CD8-positive, alpha-beta memory T cell (primary cell): Measurements from ENCODE around the gene ALX4. TPM values are rescaled to one million over a fixed set of nuclear protein-coding genes. Genes with fewer than 3 reads are reported as not detected.

Experiments used
- CTCF ChIA-PET: fragments of 350-600 bp; sonication (Branson Sonifier 250); formaldehyde crosslinking; loops from one replicate; lab custom pipeline; 2021; ENCODE audit warnings: antibody characterized with exemption; lab: Charles Lee
- POLR2A ChIA-PET: fragments of 350-600 bp; sonication (Branson Sonifier 250); formaldehyde crosslinking; loops from one replicate; lab custom pipeline; 2021; ENCODE audit warnings: antibody characterized with exemption; lab: Charles Lee
- DNase-seq, 5 donors: peaks; one replicate each; pipeline versions ENCODE4 v3.0.0 to v3.0.0-alpha.2; 2020 to 2022; ENCODE audit warnings: mixed read lengths in 1 of 5
- H3K27ac ChIP-seq: one replicate; pipeline ENCODE4 v1.7.0; 2013; ENCODE audit warnings: low read depth, mild to moderate bottlenecking, low read length, moderate library complexity
- H3K27me3 ChIP-seq: 2 replicates; pipeline ENCODE4 v1.7.0; 2013; ENCODE audit warnings: low read length, mild to moderate bottlenecking; ENCODE audit not compliant: insufficient read depth, poor library complexity, severe bottlenecking
- H3K36me3 ChIP-seq: 2 replicates; pipeline ENCODE4 v1.7.0; 2013; ENCODE audit warnings: mild to moderate bottlenecking, low read length, moderate library complexity; ENCODE audit not compliant: insufficient read depth
- H3K4me1 ChIP-seq: 2 replicates; pipeline ENCODE4 v1.7.0; 2013; ENCODE audit warnings: mild to moderate bottlenecking, low read length, moderate library complexity; ENCODE audit not compliant: insufficient read depth
- H3K4me3 ChIP-seq: 2 replicates; pipeline ENCODE4 v1.7.0; 2013; ENCODE audit warnings: mild to moderate bottlenecking, low read length
- H3K9me3 ChIP-seq: 2 replicates; pipeline ENCODE4 v1.7.0; 2013; ENCODE audit warnings: mild to moderate bottlenecking, low read length
- H3K27ac Mint-ChIP-seq, 8 donors: one replicate each; pipeline ENCODE4 v1.8.0; 2020 to 2021; ENCODE audit warnings: mixed read lengths in 8 of 8, mild to moderate bottlenecking in 6 of 8, inconsistent platforms in 3 of 8, moderate library complexity in 3 of 8
- H3K27me3 Mint-ChIP-seq, 2 donors: one replicate each; pipeline ENCODE4 v1.8.0; 2020 to 2021; ENCODE audit warnings: mixed read lengths in 2 of 2, mild to moderate bottlenecking in 1 of 2, moderate library complexity in 1 of 2
- H3K36me3 Mint-ChIP-seq, 3 donors: one replicate each; pipeline ENCODE4 v1.8.0; 2020 to 2021; ENCODE audit warnings: mixed read lengths in 3 of 3, inconsistent platforms in 1 of 3, mild to moderate bottlenecking in 1 of 3
- H3K4me1 Mint-ChIP-seq, 3 donors: one replicate each; pipeline ENCODE4 v1.8.0; 2020 to 2021; ENCODE audit warnings: mixed read lengths in 3 of 3, inconsistent platforms in 1 of 3, mild to moderate bottlenecking in 1 of 3
- H3K4me3 Mint-ChIP-seq, 7 donors: one replicate each; pipeline ENCODE4 v1.8.0; 2020 to 2021; ENCODE audit warnings: mixed read lengths in 7 of 7, mild to moderate bottlenecking in 6 of 7, moderate library complexity in 4 of 7, inconsistent platforms in 2 of 7
- H3K9me3 Mint-ChIP-seq, 5 donors: one replicate each; pipeline ENCODE4 v1.8.0; 2020 to 2022; ENCODE audit warnings: mixed read lengths in 5 of 5, mild to moderate bottlenecking in 3 of 5, moderate library complexity in 2 of 5, inconsistent platforms in 1 of 5
- polyA plus RNA-seq: library from polyadenylated mRNA; unstranded; fragments of 300-500 nt; fragmentation: Illumina TruSeq; gene quantifications from one replicate; pipeline ENCODE4 v1.2.3, GENCODE V29; 2021
- total RNA-seq, 2 experiments: library from RNA; stranded (reverse); gene quantifications; one replicate each; pipeline ENCODE4 v1.2.3, GENCODE V29; 2021

Gene ALX4
- total and polyA plus RNA-seq, 3 experiments from 2014 or later = not detected

DNA sequence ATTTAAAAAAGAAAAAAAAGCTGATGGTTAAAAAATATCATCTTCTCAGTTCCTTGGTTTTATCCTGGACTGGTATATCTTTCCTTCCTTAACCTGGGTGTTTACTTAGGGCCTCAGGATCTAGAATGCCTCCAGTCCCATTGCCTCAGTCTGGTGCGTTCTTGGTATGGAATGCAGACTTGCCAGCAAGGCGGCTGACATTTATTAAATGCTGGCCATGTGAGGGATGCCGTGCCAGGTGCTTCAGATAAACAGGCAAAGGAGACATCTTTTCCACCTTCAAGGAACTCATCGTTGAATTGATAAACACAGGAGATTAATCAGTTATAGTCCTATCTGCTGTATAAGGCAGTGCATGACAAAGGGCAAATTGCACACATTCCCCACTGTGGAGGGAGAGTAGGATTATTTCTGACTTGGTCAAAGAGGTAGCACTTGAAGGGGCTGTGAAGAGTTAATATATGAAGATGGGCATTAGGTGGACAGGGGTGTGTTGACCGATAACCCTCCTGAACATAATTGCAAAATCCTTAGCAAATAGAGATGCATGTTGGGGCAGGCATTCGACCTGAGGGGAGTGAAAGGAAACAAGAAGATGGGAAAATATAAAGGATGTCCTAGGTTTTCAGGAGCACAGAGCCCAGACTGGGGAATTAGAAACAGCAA lies 54.4 kb downstream of the ALX4 start:
- ChIA-PET POLR2A (no interaction called here), CTCF (no interaction called here)
- H3K9me3 ChIP-seq = peaks cover 11% of the 10 kb centered on the region
- peaks cover 38 to 43% (median 40%) of the 10 kb centered on the region in 3 donors for H3K4me1 Mint-ChIP-seq
- H3K36me3 ChIP-seq = no peaks in the 10 kb centered on the region
- H3K4me1 ChIP-seq = peaks cover 27% of the 10 kb centered on the region
- peaks cover 10 to 27% (median 13%) of the 10 kb centered on the region in 3 donors for H3K36me3 Mint-ChIP-seq
- H3K27ac Mint-ChIP-seq = peak overlapping the region in 1 of 8 donors; percentile 5
- no peak for DNase-seq
- H3K4me3 Mint-ChIP-seq = no peak overlapping the region
- no peaks in the 10 kb centered on the region for H3K27me3 Mint-ChIP-seq
- no peak overlapping the region for H3K27ac ChIP-seq
- H3K9me3 Mint-ChIP-seq = peaks cover 0 to 29% (median 23%) of the 10 kb centered on the region in 5 donors
- no peak overlapping the region for H3K4me3 ChIP-seq
- no peaks in the 10 kb centered on the region for H3K27me3 ChIP-seq

DNA sequence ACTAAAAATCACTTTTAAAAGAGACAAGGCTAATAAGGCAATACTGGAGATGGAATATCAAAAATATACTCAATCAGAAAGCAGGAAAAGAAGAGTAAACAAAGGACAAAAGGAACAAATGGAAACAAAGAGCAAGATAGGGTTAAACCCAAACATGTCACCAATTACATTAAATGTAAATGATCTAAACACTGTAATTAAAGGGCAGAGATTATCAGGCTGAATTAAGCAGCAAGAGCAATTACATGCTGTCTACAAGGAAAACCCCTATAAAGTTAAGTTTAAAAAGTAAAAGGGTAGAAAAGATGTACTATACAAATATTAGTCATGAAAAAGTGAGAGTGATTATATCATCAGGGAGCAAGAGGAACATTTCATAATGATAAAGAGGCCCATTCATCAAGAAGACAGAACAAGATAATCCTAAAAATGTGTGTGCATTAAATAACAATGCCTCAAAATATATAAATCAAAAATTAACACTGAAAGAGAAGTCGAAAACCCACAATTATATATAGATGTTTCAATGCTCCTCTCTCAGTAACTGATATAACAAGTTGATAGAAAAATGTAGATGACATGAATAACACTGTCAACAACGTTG lies 56.8 kb downstream of the ALX4 start:
- H3K36me3 Mint-ChIP-seq = peaks cover 18 to 45% (median 30%) of the 10 kb centered on the region in 3 donors
- CTCF ChIA-PET = no interaction called here

GRCh38 chr11:44250421-44250820 lies 59.5 kb downstream of the ALX4 start:
- Histone ChIP-seq H3K4me1 (no peaks in the 10 kb centered on the region), H3K9me3 (peaks cover 11% of the 10 kb centered on the region), H3K27me3 (no peaks in the 10 kb centered on the region), H3K4me3 (no peak overlapping the region), H3K36me3 (no peaks in the 10 kb centered on the region), H3K27ac (no peak overlapping the region)
- H3K4me3 Mint-ChIP-seq = no peak overlapping the region
- H3K36me3 Mint-ChIP-seq = peaks cover 26 to 50% (median 46%) of the 10 kb centered on the region in 3 donors
- H3K27ac Mint-ChIP-seq = no peak overlapping the region
- H3K27me3 Mint-ChIP-seq = no peaks in the 10 kb centered on the region
- H3K4me1 Mint-ChIP-seq = no peaks in the 10 kb centered on the region
- DNase-seq = no peak
- peaks cover 2 to 29% (median 23%) of the 10 kb centered on the region in 5 donors for H3K9me3 Mint-ChIP-seq
- ChIA-PET CTCF (no interaction called here), POLR2A (no interaction called here)

More for the DNA sequence above, 56.8 kb downstream of the ALX4 start:
- H3K27ac Mint-ChIP-seq = no peak overlapping the region
- H3K4me1 ChIP-seq = peaks cover 15% of the 10 kb centered on the region
- no peak overlapping the region for H3K27ac ChIP-seq
- H3K36me3 ChIP-seq = no peaks in the 10 kb centered on the region
- no peaks in the 10 kb centered on the region for H3K27me3 Mint-ChIP-seq
- DNase-seq = no peak
- POLR2A ChIA-PET = no interaction called here
- H3K27me3 ChIP-seq = no peaks in the 10 kb centered on the region
- H3K4me3 Mint-ChIP-seq = no peak overlapping the region
- H3K4me1 Mint-ChIP-seq = peaks cover 22 to 27% (median 24%) of the 10 kb centered on the region in 3 donors
- peaks cover 11% of the 10 kb centered on the region for H3K9me3 ChIP-seq
- no peak overlapping the region for H3K4me3 ChIP-seq
- H3K9me3 Mint-ChIP-seq = peaks cover 2 to 29% (median 23%) of the 10 kb centered on the region in 5 donors

GRCh38 chr11:44248109-44248508 lies 61.8 kb downstream of the ALX4 start:
- peaks cover 41 to 67% (median 58%) of the 10 kb centered on the region in 3 donors for H3K36me3 Mint-ChIP-seq
- H3K4me3 Mint-ChIP-seq = no peak overlapping the region
- no peaks in the 10 kb centered on the region for H3K4me1 Mint-ChIP-seq
- H3K27ac Mint-ChIP-seq = peak overlapping the region in 1 of 8 donors; percentile 26
- Histone ChIP-seq H3K4me1 (no peaks in the 10 kb centered on the region), H3K27me3 (no peaks in the 10 kb centered on the region), H3K9me3 (peaks cover 10% of the 10 kb centered on the region), H3K27ac (no peak overlapping the region), H3K36me3 (no peaks in the 10 kb centered on the region), H3K4me3 (no peak overlapping the region)
- H3K27me3 Mint-ChIP-seq = no peaks in the 10 kb centered on the region
- ChIA-PET CTCF (interaction anchor here (1.4 kb wide), 1 partner anchor 28 kb away, joined by 3 read pairs; no protein-coding TSS in a partner anchor), POLR2A (no interaction called here)
- peaks cover 2 to 23% (median 17%) of the 10 kb centered on the region in 5 donors for H3K9me3 Mint-ChIP-seq
- DNase-seq = no peak

GRCh38 chr11:44247508-44247907 lies 62.4 kb downstream of the ALX4 start:
- Histone ChIP-seq H3K36me3 (no peaks in the 10 kb centered on the region), H3K4me3 (no peak overlapping the region), H3K9me3 (peaks cover 4% of the 10 kb centered on the region), H3K27ac (no peak overlapping the region), H3K4me1 (no peaks in the 10 kb centered on the region), H3K27me3 (no peaks in the 10 kb centered on the region)
- H3K27me3 Mint-ChIP-seq = no peaks in the 10 kb centered on the region
- no peaks in the 10 kb centered on the region for H3K4me1 Mint-ChIP-seq
- ChIA-PET CTCF (no interaction called here), POLR2A (no interaction called here)
- no peak overlapping the region for H3K27ac Mint-ChIP-seq
- H3K36me3 Mint-ChIP-seq = peaks cover 37 to 71% (median 52%) of the 10 kb centered on the region in 3 donors
- DNase-seq = no peak
- H3K9me3 Mint-ChIP-seq = peaks cover 2 to 17% (median 11%) of the 10 kb centered on the region in 5 donors
- no peak overlapping the region for H3K4me3 Mint-ChIP-seq

DNA sequence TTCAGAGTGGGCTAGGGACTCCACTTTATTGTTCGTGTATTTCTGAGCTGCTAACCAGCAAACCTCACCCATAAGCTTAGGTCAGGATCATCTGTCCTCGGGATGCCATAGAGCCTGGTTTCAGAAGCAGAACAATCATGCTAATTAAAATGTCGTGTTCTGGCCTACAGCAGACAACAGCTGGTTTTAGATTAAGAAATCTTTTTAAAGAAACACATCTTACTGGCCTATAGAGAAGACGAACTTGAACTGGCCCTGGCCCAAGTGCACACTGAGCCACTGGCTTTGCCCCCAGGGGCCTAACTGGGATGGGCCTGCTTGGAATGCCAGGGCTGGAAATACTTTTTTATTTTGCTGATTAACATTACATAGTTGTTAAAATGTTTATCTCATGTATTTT lies 63.2 kb downstream of the ALX4 start:
- H3K4me1 Mint-ChIP-seq = no peaks in the 10 kb centered on the region
- POLR2A ChIA-PET = no interaction called here

DNA sequence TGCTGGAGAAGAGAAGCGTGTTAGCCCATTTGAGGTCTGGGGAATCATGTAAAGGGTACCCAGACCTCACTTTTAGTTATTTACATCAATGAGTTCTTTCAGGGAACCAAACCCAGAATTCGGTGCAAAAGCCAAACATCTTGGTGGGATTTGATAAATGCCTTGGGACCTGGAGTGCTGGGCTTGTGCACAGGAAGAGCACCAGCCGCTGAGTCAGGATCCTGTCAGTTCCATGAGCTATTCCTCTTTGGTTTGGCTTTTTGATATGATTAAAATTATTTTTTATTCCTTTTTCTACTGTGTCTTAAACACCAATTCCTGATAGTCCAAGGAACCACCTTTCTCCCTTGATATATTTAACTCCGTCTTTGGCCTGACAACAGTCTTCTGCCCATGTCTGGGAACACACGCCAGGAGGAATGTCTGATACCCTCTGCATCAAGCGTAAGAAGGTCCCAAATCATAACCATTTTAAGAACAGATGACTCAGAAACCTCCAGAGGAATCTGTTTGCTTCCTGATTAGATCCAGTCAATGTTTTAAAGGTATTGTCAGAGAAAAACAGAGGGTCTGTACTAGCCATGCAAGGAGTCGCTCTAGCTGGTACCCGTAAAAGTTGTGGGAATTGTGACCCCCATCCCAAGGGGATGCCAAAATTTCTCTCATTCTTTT lies 65.2 kb downstream of the ALX4 start:
- H3K27me3 ChIP-seq = no peaks in the 10 kb centered on the region
- Mint-ChIP-seq H3K9me3 (peaks cover 0 to 2% (median 0%) of the 10 kb centered on the region in 5 donors), H3K27me3 (no peaks in the 10 kb centered on the region), H3K27ac (no peak overlapping the region), H3K4me3 (no peak overlapping the region), H3K36me3 (peaks cover 28 to 76% (median 38%) of the 10 kb centered on the region in 3 donors), H3K4me1 (no peaks in the 10 kb centered on the region)
- no peaks in the 10 kb centered on the region for H3K9me3 ChIP-seq
- ChIA-PET CTCF (no interaction called here), POLR2A (no interaction called here)
- DNase-seq = no peak
- H3K4me1 ChIP-seq = no peaks in the 10 kb centered on the region
- H3K27ac ChIP-seq = no peak overlapping the region
- H3K4me3 ChIP-seq = no peak overlapping the region
- H3K36me3 ChIP-seq = no peaks in the 10 kb centered on the region

More for the DNA sequence above, 63.2 kb downstream of the ALX4 start:
- Histone ChIP-seq H3K27ac (no peak overlapping the region), H3K27me3 (no peaks in the 10 kb centered on the region), H3K9me3 (no peaks in the 10 kb centered on the region), H3K4me3 (no peak overlapping the region), H3K36me3 (no peaks in the 10 kb centered on the region), H3K4me1 (no peaks in the 10 kb centered on the region)
- Mint-ChIP-seq H3K9me3 (peaks cover 1 to 11% (median 3%) of the 10 kb centered on the region in 5 donors), H3K4me3 (no peak overlapping the region), H3K27me3 (no peaks in the 10 kb centered on the region), H3K36me3 (peaks cover 37 to 74% (median 44%) of the 10 kb centered on the region in 3 donors), H3K27ac (no peak overlapping the region)
- no peak for DNase-seq
- CTCF ChIA-PET = no interaction called here
